Sigmoid colon (tissue), 4 donors: ENCODE results near the gene SRPK3.

Experiments used
- EP300 ChIP-seq, 4 donors: sonication (generic); formaldehyde crosslinking; IDR thresholded peaks; one replicate each; pipeline ENCODE4 v1.6.1; 2017; ENCODE audit warnings: antibody characterized with exemption in 4 of 4
- POLR2A ChIP-seq, 2 donors: fragments of 450-650 bp; IDR thresholded peaks; one replicate each; pipeline ENCODE4 v1.6.1; 2016; ENCODE audit warnings: antibody characterized with exemption in 2 of 2, mild to moderate bottlenecking in 2 of 2, moderate library complexity in 2 of 2
- POLR2AphosphoS5 ChIP-seq, 4 donors: sonication (generic); formaldehyde crosslinking; IDR thresholded peaks; one replicate each; pipeline ENCODE4 v1.6.1; 2017; ENCODE audit warnings: antibody characterized with exemption in 4 of 4
- TF ChIP-seq, protein P1 (sequence below), 4 experiments: fragments of 450-650 bp in 3 of 4; fragments of 200-600 bp in 1 of 4; IDR thresholded peaks; one replicate each; pipeline ENCODE4 v1.5.1; 2016 to 2019; ENCODE audit warnings: antibody characterized with exemption in 4 of 4, mild to moderate bottlenecking in 3 of 4, moderate library complexity in 2 of 4

DNA sequence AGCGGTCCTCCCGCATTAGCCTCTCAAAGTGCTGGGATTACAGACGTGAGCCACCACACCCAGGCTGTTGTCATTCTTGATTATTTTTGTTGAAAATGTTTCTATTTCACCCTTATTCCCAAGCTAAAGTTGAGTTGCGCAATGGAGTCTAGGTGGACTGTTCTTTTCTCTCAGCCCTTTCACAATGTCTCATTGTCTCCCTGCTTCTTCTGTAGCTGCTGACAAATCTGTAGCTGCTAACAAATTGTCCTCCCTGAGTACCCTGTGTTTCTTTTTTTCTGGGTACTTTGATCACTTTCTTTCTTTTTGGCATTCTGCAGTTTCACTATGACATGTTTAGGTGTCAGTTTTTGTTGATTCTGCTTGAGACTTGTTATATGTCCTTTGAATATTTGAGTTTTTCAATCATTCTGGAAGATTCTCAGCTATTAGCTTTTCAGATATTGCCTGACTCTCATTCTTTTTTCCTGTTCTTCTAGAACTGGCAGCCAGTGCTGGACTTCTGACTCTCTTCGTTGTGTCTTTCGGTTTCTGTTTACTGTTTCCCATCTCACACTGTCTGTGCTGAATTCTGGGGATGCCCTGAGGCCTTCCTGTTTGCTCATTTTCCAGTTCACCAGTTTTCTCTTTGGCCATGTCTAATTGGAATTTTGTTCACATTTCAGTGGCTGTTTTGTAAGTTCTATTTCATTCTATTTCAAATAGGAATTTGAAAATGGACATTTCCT is 49.6 kb upstream of the SRPK3 start:
- no peak for TF ChIP-seq EP300 (IDR thresholded peaks at IDR 0.05)
- TF ChIP-seq, protein P1, sequence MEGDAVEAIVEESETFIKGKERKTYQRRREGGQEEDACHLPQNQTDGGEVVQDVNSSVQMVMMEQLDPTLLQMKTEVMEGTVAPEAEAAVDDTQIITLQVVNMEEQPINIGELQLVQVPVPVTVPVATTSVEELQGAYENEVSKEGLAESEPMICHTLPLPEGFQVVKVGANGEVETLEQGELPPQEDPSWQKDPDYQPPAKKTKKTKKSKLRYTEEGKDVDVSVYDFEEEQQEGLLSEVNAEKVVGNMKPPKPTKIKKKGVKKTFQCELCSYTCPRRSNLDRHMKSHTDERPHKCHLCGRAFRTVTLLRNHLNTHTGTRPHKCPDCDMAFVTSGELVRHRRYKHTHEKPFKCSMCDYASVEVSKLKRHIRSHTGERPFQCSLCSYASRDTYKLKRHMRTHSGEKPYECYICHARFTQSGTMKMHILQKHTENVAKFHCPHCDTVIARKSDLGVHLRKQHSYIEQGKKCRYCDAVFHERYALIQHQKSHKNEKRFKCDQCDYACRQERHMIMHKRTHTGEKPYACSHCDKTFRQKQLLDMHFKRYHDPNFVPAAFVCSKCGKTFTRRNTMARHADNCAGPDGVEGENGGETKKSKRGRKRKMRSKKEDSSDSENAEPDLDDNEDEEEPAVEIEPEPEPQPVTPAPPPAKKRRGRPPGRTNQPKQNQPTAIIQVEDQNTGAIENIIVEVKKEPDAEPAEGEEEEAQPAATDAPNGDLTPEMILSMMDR (IDR thresholded peaks at IDR 0.05), result no peak
- TF ChIP-seq POLR2A (IDR thresholded peaks at IDR 0.05), result no peak
- TF ChIP-seq POLR2AphosphoS5 (IDR thresholded peaks at IDR 0.05), result no peak
